Measurements from ENCODE around the gene TNS3. TPM values are rescaled to one million over a fixed set of nuclear protein-coding genes. Genes with fewer than 3 reads are reported as not detected.
A peak's percentile ranks its signal among the peaks of the same experiment; 100 is the strongest.

TNS3 gene
- total and polyA plus RNA-seq, 2 donors (not counting 3 experiments of a cell fraction or from before 2014, with no cell fraction given): 10.4 to 45.1 TPM

DNA sequence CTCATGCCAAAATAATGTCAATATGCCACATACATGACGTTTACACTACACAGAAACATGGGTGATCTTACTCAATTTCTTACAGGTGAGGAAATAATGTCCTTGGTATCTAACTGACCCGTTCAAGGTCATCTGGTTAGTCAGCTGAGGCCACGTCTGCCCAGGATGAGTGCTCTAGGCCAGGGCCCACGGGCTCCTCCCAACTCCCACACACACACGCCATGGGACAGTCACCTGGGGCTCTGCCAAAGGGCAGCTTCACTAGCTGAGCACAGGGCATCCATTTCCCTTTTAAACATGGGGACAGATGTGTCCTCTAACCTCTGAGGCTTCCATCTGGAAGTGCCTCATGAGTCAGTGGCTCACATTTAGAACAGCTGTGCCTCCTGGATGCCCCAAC, 123.9 kb downstream of the TNS3 start:
- POLR2A ChIA-PET: no interaction called here
- Histone ChIP-seq H3K4me1 (ENCODE audit: control insufficient read depth, extremely low read depth, insufficient read depth, low read length) (peaks cover 33% of the 10 kb centered on the region), H3K36me3 (ENCODE audit: control insufficient read depth in 2 of 2, extremely low read depth in 1 of 2, insufficient read depth in 2 of 2, low read length in 2 of 2) (no peaks in the 10 kb centered on the region), H3K9me3 (replicated peaks; ENCODE audit: control insufficient read depth, insufficient read depth, low read length) (no peaks in the 10 kb centered on the region), H3K9ac (replicated peaks; ENCODE audit: extremely low read depth, insufficient read depth, low read length) (no peak overlapping the region), H3K4me2 (ENCODE audit: insufficient read depth, low read length) (peak overlapping the region; percentile 5), H3K79me2 (ENCODE audit: control insufficient read depth, insufficient read depth, low read length) (no peaks in the 10 kb centered on the region), H2AFZ (ENCODE audit: low read depth, low read length) (no peak overlapping the region), H3K27ac (ENCODE audit: insufficient read depth, low read depth, low read length) (peak overlapping the region; percentile 57), H3K4me3 (replicated peaks in 1 of 3; ENCODE audit: insufficient read depth in 1 of 3, low read depth in 1 of 3, low read length in 3 of 3) (no peak overlapping the region), H4K20me1 (replicated peaks; ENCODE audit: control insufficient read depth, extremely low read depth, insufficient read depth, low read length) (no peaks in the 10 kb centered on the region), H3K27me3 (ENCODE audit: control insufficient read depth in 2 of 2, insufficient read depth in 2 of 2, low read length in 2 of 2) (no peaks in the 10 kb centered on the region), H3K9me1 (replicated peaks; ENCODE audit: control insufficient read depth, extremely low read depth, insufficient read depth, low read length) (no peaks in the 10 kb centered on the region)
- DNase-seq (ENCODE audit: low read depth, low spot score) (peak; percentile 68), FAIRE-seq (peak; percentile 87)
- dilution Hi-C loops (cut with MboI; ENCODE audit: extremely low pct_ligation_motif_present, low sequenced_read_pairs): no loop called here
- peak; percentile 55 for TF ChIP-seq JUN (IDR thresholded peaks at IDR 0.05; ENCODE audit: borderline replicate concordance, insufficient read depth, insufficient read length, low read depth)
- TF ChIP-seq FOS (IDR thresholded peaks at IDR 0.05; ENCODE audit: borderline replicate concordance, insufficient read depth, low read length): peak; percentile 88
- TF ChIP-seq GATA2 (IDR thresholded peaks at IDR 0.05; ENCODE audit: insufficient read depth, insufficient read length, low read depth, low read length): peak; percentile 57
- peak; percentile 84 for TF ChIP-seq POLR2AphosphoS5 (IDR thresholded peaks at IDR 0.05; ENCODE audit: insufficient read depth, low read depth, low read length)
- TF ChIP-seq, protein P1, sequence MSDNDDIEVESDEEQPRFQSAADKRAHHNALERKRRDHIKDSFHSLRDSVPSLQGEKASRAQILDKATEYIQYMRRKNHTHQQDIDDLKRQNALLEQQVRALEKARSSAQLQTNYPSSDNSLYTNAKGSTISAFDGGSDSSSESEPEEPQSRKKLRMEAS (IDR thresholded peaks at IDR 0.05; ENCODE audit: insufficient read depth, insufficient read length): no peak
- TF ChIP-seq POLR2A (IDR thresholded peaks at IDR 0.05; ENCODE audit: low read depth, low read length): no peak
- TF ChIP-seq, protein P2, sequence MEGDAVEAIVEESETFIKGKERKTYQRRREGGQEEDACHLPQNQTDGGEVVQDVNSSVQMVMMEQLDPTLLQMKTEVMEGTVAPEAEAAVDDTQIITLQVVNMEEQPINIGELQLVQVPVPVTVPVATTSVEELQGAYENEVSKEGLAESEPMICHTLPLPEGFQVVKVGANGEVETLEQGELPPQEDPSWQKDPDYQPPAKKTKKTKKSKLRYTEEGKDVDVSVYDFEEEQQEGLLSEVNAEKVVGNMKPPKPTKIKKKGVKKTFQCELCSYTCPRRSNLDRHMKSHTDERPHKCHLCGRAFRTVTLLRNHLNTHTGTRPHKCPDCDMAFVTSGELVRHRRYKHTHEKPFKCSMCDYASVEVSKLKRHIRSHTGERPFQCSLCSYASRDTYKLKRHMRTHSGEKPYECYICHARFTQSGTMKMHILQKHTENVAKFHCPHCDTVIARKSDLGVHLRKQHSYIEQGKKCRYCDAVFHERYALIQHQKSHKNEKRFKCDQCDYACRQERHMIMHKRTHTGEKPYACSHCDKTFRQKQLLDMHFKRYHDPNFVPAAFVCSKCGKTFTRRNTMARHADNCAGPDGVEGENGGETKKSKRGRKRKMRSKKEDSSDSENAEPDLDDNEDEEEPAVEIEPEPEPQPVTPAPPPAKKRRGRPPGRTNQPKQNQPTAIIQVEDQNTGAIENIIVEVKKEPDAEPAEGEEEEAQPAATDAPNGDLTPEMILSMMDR (IDR thresholded peaks at IDR 0.05; ENCODE audit: extremely low read depth in 1 of 2, insufficient read depth in 1 of 2, low read depth in 1 of 2, low read length in 2 of 2): no peak
- TF ChIP-seq EZH2 (IDR thresholded peaks at IDR 0.05; ENCODE audit: borderline replicate concordance, low read depth, low read length, severe bottlenecking): no peak
- no peak for TF ChIP-seq MYC (IDR thresholded peaks at IDR 0.05; ENCODE audit: low read depth, low read length)
- CTCF ChIA-PET: interaction anchor here (0.5 to 1.8 kb wide), 7 partner anchors 10 to 204 kb away, joined by 3 to 5 read pairs (median 4); no protein-coding TSS in a partner anchor
- intact Hi-C loops (cut with micrococcal nuclease): loop anchor here (1.0 to 10.0 kb wide), 2 partner anchors 24 to 627 kb away; partner anchors contain the start of gene UPP1
- no TSS peak for BruUV-seq (replicated peaks)

Measured in endothelial cell of umbilical vein (primary cell).